ENCODE data around the gene TRIM42.

DNA sequence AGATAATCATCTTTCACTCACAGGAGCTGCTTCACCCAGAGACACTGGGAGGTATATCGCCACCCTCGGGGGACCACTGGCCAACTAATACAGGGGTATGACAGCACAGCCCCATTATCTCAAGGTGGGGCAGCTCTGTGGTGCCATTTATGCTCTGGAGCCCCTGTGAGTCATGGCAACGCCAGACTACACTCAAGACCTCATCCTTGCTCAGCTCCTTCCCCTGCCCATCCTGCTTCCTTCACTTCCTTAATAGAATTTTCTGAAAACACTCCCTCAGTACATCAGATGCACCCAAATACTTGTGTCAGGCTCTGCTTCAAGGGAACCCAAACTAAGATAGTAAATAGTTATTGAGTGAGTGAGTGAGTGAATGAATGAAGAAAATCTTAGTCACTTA lies 45.7 kb downstream of the TRIM42 start:
- TF ChIP-seq, protein P1, sequence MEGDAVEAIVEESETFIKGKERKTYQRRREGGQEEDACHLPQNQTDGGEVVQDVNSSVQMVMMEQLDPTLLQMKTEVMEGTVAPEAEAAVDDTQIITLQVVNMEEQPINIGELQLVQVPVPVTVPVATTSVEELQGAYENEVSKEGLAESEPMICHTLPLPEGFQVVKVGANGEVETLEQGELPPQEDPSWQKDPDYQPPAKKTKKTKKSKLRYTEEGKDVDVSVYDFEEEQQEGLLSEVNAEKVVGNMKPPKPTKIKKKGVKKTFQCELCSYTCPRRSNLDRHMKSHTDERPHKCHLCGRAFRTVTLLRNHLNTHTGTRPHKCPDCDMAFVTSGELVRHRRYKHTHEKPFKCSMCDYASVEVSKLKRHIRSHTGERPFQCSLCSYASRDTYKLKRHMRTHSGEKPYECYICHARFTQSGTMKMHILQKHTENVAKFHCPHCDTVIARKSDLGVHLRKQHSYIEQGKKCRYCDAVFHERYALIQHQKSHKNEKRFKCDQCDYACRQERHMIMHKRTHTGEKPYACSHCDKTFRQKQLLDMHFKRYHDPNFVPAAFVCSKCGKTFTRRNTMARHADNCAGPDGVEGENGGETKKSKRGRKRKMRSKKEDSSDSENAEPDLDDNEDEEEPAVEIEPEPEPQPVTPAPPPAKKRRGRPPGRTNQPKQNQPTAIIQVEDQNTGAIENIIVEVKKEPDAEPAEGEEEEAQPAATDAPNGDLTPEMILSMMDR (IDR thresholded peaks at IDR 0.05; ENCODE audit: insufficient read depth, low read depth, low read length), result no peak
- no peak for TF ChIP-seq EZH2 (IDR thresholded peaks at IDR 0.05; ENCODE audit: insufficient read depth, low read length)
